Fibroblast of lung (primary cell): ENCODE measurements around the gene CARMIL1. TPM values are rescaled to one million over a fixed set of nuclear protein-coding genes. Genes with fewer than 3 reads are reported as not detected.

Source experiments
- DNase-seq, 2 donors: peaks; one replicate each; pipeline versions ENCODE4 v3.0.0 to v3.0.0-alpha.2; 2010; ENCODE audit warnings: low read depth in 2 of 2
- H2AFZ ChIP-seq: 2 replicates; pipeline ENCODE4 v1.5.1; 2012; ENCODE audit warnings: low read length, control low read depth, inconsistent platforms
- H3K27ac ChIP-seq: 2 replicates; pipeline ENCODE4 v1.5.1; 2011; ENCODE audit warnings: low read length, control low read depth; ENCODE audit not compliant: insufficient read depth
- H3K27me3 ChIP-seq: 2 replicates; pipeline ENCODE4 v1.5.1; 2011; ENCODE audit warnings: mild to moderate bottlenecking, low read length; ENCODE audit not compliant: control insufficient read depth, insufficient read depth
- H3K36me3 ChIP-seq: 2 replicates; pipeline ENCODE4 v1.5.1; 2011; ENCODE audit warnings: low read length; ENCODE audit not compliant: control insufficient read depth, insufficient read depth
- H3K4me1 ChIP-seq: 2 replicates; pipeline ENCODE4 v1.5.1; 2011; ENCODE audit warnings: low read length; ENCODE audit not compliant: control insufficient read depth, insufficient read depth; ENCODE audit errors: extremely low read depth
- H3K4me2 ChIP-seq: 2 replicates; pipeline ENCODE4 v1.5.1; 2011; ENCODE audit warnings: low read length, control low read depth; ENCODE audit not compliant: insufficient read depth; ENCODE audit errors: extremely low read depth
- H3K4me3 ChIP-seq, 4 experiments: fragments of 200-600 bp in 1 of 4; sonication (generic) in 1 of 4; replicated peaks in 1 of 4; 2 replicates each; pipeline ENCODE4 v1.5.1; 2011 to 2016; ENCODE audit warnings: low read length in 4 of 4, low read depth in 3 of 4, mild to moderate bottlenecking in 3 of 4, control low read depth in 2 of 4, inconsistent platforms in 1 of 4, mixed read lengths in 1 of 4; ENCODE audit not compliant: insufficient read depth in 1 of 4; ENCODE audit errors: control extremely low read depth in 1 of 4
- H3K79me2 ChIP-seq: 2 replicates; pipeline ENCODE4 v1.5.1; 2012; ENCODE audit warnings: mild to moderate bottlenecking, low read length, inconsistent platforms; ENCODE audit not compliant: control insufficient read depth, insufficient read depth
- H3K9ac ChIP-seq: 2 replicates; pipeline ENCODE4 v1.5.1; 2011; ENCODE audit warnings: mild to moderate bottlenecking, low read length, control low read depth; ENCODE audit not compliant: insufficient read depth
- H3K9me3 ChIP-seq: 2 replicates; pipeline ENCODE4 v1.5.1; 2012; ENCODE audit warnings: low read depth, low read length; ENCODE audit not compliant: control insufficient read depth, insufficient read depth
- H4K20me1 ChIP-seq: 2 replicates; pipeline ENCODE4 v1.5.1; 2011; ENCODE audit warnings: low read length; ENCODE audit not compliant: control insufficient read depth, insufficient read depth; ENCODE audit errors: extremely low read depth
- CTCF ChIP-seq, 2 donors: IDR thresholded peaks in 1 of 2; conservative IDR thresholded peaks in 1 of 2; 1 replicate in 1 of 2; 2 replicates in 1 of 2; pipeline ENCODE4 v1.5.1; 2011 to 2012; ENCODE audit warnings: low read length in 2 of 2, control low read depth in 1 of 2, inconsistent platforms in 1 of 2, low read depth in 1 of 2, mild to moderate bottlenecking in 1 of 2
- EZH2 ChIP-seq: IDR thresholded peaks from 2 replicates; pipeline ENCODE4 v1.5.1; 2012; ENCODE audit warnings: low read length, control low read depth, mild to moderate bottlenecking; ENCODE audit errors: missing control alignments
- polyA plus RNA-seq, 2 donors: library from polyadenylated mRNA; depleted of rRNA in 1 of 2; stranded (reverse) in 1 of 2; unstranded in 1 of 2; fragments of >200 nt; gene quantifications; 2 replicates each; pipeline ENCODE4 v1.2.1, GENCODE V29; 2011 to 2012; ENCODE audit warnings: missing spikeins in 1 of 2
- total RNA-seq: library from RNA; depleted of rRNA; stranded (reverse); fragments of >200 nt; gene quantifications from 2 replicates; pipeline ENCODE4 v1.2.1, GENCODE V29; 2014

CARMIL1 gene
- total and polyA plus RNA-seq, 2 donors (not counting 1 experiment from before 2014, with no cell fraction given), result 10.2 to 12.5 TPM

GRCh38 chr6:25280344-25281074 lies 1.3 kb downstream of the CARMIL1 start:
- Histone ChIP-seq H3K4me3 (peak overlapping the region; percentile 58 to 98 (median 83)), H3K9me3 (no peaks in the 10 kb centered on the region), H2AFZ (peak overlapping the region; percentile 8), H3K4me2 (peak overlapping the region; percentile 77), H3K9ac (peak overlapping the region; percentile 21), H3K27ac (no peak overlapping the region), H4K20me1 (no peaks in the 10 kb centered on the region), H3K4me1 (peaks cover 3% of the 10 kb centered on the region), H3K79me2 (peaks cover 2% of the 10 kb centered on the region), H3K36me3 (no peaks in the 10 kb centered on the region), H3K27me3 (no peaks in the 10 kb centered on the region)
- DNase-seq, result peak in 1 of 2 donors; percentile 19
- TF ChIP-seq CTCF (conservative IDR thresholded peaks at IDR 0.05 in 1 of 2, IDR thresholded peaks at IDR 0.05 in 1 of 2; ENCODE audit: low read depth in 1 of 2, low read length in 2 of 2), result no peak
- no peak for TF ChIP-seq EZH2

DNA sequence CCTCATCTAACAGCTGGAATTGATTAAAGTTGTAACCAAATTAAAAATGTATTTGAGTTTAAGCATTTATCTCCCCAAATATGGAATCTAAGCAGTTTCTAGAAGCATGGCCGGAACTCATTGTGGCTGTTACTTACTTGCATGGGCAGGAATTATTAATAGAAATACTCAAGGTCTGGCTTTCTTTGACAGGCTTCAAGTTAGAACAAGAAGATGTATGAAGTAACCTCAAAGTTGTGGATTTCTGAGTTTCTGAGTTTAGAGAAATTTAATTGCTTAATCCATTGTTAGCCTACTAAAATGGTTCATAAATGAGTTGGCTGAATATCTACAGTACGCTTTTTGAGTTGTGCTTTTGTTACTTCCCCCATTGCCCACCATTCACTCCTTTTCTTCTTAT lies 7.7 kb downstream of the CARMIL1 start:
- Histone ChIP-seq H2AFZ (no peak overlapping the region), H3K27me3 (no peaks in the 10 kb centered on the region), H3K9me3 (no peaks in the 10 kb centered on the region), H3K79me2 (no peaks in the 10 kb centered on the region), H3K9ac (no peak overlapping the region), H3K36me3 (no peaks in the 10 kb centered on the region), H4K20me1 (no peaks in the 10 kb centered on the region), H3K4me1 (no peaks in the 10 kb centered on the region), H3K27ac (no peak overlapping the region), H3K4me2 (no peak overlapping the region), H3K4me3 (no peak overlapping the region)
- TF ChIP-seq CTCF (conservative IDR thresholded peaks at IDR 0.05 in 1 of 2, IDR thresholded peaks at IDR 0.05 in 1 of 2; ENCODE audit: low read depth in 1 of 2, low read length in 2 of 2) (no peak), EZH2 (no peak)
- no peak for DNase-seq

DNA sequence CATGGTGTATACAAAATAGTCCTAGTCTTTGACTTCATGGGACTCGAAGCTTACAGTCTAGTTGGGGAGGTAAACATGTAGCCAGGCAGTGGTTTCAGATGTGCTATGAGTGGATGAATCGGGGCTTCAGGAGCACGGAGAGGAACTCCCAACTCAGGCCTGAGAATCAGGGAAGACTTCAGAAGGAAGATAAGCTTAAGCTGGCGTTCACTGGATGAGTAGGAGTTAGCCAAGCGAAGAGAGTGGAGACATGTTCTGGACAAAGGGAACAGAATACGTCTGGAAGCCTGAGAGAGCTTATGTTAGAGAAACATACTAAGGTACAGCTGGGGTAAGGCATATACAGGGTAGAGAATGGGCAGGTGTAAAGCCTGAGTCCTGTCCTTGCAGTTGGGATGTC lies 8.8 kb downstream of the CARMIL1 start:
- H3K79me2 ChIP-seq, result no peaks in the 10 kb centered on the region
- no peak overlapping the region for H3K9ac ChIP-seq
- H2AFZ ChIP-seq, result no peak overlapping the region
- no peak for DNase-seq
- H3K36me3 ChIP-seq, result no peaks in the 10 kb centered on the region
- no peak overlapping the region for H3K27ac ChIP-seq
- TF ChIP-seq CTCF (conservative IDR thresholded peaks at IDR 0.05 in 1 of 2, IDR thresholded peaks at IDR 0.05 in 1 of 2; ENCODE audit: low read depth in 1 of 2, low read length in 2 of 2) (no peak), EZH2 (no peak)
- no peaks in the 10 kb centered on the region for H3K9me3 ChIP-seq
- H3K27me3 ChIP-seq, result no peaks in the 10 kb centered on the region
- H4K20me1 ChIP-seq, result no peaks in the 10 kb centered on the region
- H3K4me2 ChIP-seq, result no peak overlapping the region
- no peak overlapping the region for H3K4me3 ChIP-seq
- no peaks in the 10 kb centered on the region for H3K4me1 ChIP-seq
